ENCODE measurements around the gene CDH13. TPM values are rescaled to one million over a fixed set of nuclear protein-coding genes. Genes with fewer than 3 reads are reported as not detected.

Gene CDH13
- polyA plus RNA-seq, 1 experiment: 113 TPM

DNA sequence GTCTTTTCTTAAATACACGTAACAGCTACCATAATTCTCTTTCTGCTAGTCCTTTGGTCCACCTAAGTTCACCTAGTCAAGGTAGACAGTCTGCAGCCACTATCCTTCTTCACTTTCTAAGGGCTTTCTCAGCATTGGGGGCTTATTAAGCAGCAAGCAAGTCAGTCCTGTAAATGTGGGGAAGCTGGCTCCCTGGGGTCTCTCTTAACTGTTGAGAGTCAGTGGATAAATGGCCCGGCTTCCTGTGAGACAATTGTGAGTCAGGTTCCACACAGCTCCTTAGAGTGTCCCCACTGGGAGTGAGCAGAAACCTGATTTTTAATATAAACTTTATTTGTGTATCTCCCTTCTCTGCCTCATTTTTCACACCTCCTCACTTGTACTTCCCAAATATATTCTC, 132.1 kb downstream of the CDH13 start:
- Histone ChIP-seq H3K36me3 (ENCODE audit: control insufficient read depth, insufficient read depth, low read length) (no peaks in the 10 kb centered on the region), H3K4me3 (ENCODE audit: low read depth, low read length) (no peak overlapping the region), H3K27me3 (ENCODE audit: control insufficient read depth, insufficient read depth, low read length) (no peaks in the 10 kb centered on the region)
- ChIA-PET CTCF (no interaction called here), POLR2A (no interaction called here)
- DNase-seq (ENCODE audit: low read depth): no peak
- TF ChIP-seq, protein P1, sequence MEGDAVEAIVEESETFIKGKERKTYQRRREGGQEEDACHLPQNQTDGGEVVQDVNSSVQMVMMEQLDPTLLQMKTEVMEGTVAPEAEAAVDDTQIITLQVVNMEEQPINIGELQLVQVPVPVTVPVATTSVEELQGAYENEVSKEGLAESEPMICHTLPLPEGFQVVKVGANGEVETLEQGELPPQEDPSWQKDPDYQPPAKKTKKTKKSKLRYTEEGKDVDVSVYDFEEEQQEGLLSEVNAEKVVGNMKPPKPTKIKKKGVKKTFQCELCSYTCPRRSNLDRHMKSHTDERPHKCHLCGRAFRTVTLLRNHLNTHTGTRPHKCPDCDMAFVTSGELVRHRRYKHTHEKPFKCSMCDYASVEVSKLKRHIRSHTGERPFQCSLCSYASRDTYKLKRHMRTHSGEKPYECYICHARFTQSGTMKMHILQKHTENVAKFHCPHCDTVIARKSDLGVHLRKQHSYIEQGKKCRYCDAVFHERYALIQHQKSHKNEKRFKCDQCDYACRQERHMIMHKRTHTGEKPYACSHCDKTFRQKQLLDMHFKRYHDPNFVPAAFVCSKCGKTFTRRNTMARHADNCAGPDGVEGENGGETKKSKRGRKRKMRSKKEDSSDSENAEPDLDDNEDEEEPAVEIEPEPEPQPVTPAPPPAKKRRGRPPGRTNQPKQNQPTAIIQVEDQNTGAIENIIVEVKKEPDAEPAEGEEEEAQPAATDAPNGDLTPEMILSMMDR (IDR thresholded peaks at IDR 0.05; ENCODE audit: insufficient read depth, low read depth, low read length): no peak

DNA sequence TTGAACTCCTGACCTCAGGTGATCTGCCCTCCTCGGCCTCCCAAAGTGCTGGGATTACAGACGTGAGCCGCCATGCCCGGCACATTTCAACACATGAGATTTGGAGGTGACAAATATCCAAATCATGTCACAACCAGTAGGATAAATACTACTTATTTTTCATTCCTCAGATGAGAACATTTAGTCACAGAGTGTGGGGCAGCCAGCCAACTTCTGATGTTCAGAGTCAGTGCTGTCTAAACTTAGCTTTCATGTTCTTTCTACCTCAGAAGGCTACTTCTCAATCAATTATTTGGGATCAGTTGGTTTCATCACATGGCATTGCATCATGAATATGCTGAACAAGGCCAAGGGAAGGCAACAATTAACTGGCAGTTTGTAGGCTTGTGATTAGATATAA, 134.5 kb downstream of the CDH13 start:
- Histone ChIP-seq H3K27me3 (ENCODE audit: control insufficient read depth, insufficient read depth, low read length) (no peaks in the 10 kb centered on the region), H3K36me3 (ENCODE audit: control insufficient read depth, insufficient read depth, low read length) (no peaks in the 10 kb centered on the region), H3K4me3 (ENCODE audit: low read depth, low read length) (no peak overlapping the region)
- DNase-seq (ENCODE audit: low read depth): no peak
- TF ChIP-seq, protein P1 (IDR thresholded peaks at IDR 0.05; ENCODE audit: insufficient read depth, low read depth, low read length): no peak
- ChIA-PET POLR2A (no interaction called here), CTCF (no interaction called here)

DNA sequence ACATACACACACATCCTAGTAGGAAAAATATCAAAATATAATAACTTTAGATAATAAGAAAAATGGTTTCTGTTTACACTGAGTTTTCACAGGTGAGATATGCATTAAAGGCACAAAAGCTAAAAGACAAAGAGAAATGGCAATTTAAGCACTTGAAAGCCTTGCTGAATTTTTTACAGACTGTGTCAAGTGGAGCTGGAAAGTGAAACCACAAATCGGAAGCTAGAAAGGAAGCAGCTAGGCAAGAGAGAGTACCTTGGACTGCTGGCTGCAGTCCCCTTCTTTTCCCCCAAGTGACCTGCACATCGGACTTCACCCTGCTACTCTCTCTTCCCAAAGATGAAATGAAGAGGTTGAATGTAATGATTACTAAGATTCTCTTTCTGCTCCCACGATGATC, 135.1 kb downstream of the CDH13 start:
- TF ChIP-seq, protein P1 (IDR thresholded peaks at IDR 0.05; ENCODE audit: insufficient read depth, low read depth, low read length): no peak
- CTCF ChIA-PET: no interaction called here
- Histone ChIP-seq H3K4me3 (ENCODE audit: low read depth, low read length) (no peak overlapping the region), H3K27me3 (ENCODE audit: control insufficient read depth, insufficient read depth, low read length) (no peaks in the 10 kb centered on the region), H3K36me3 (ENCODE audit: control insufficient read depth, insufficient read depth, low read length) (no peaks in the 10 kb centered on the region)
- no peak for DNase-seq (ENCODE audit: low read depth)
- POLR2A ChIA-PET: no interaction called here

DNA sequence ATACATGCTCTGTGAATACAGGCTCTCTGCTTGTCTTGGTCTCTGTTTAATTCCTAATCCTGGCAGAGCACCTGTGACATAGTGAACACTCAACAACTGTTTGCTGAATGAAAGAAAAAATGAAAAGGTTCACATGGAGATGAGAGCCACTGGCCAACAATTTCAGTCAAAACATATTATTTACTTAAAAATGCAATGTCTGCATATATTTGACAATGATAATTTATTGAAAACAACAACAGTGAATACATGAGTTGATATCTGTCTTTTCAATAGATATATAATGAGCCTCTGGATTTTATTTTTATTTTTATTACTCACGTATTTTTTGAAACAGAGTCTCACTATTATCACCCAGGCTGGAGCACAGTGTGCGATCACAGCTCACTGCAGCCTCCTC, 136.6 kb downstream of the CDH13 start:
- CTCF ChIA-PET: no interaction called here

DNA sequence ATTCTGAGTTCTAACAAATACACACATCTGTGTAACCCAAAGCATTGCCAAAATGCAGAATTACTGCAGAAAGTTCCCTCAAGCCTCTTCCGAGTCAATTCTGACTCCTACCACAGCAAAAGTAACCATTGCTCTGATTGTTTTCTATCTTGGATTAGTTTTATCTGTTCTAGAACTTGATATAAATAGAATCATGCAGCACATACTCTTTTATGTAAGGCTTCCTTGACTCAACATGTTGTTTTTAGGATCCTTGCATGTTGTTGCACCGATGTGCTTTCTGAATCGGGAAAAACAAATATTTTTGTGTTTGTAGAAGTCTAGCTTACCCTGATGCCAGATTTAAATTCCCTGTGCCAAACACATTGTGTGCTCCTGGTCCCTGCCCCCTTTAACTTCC, 140.4 kb downstream of the CDH13 start:
- Histone ChIP-seq H3K36me3 (ENCODE audit: control insufficient read depth, insufficient read depth, low read length) (no peaks in the 10 kb centered on the region), H3K4me3 (ENCODE audit: low read depth, low read length) (no peak overlapping the region), H3K27me3 (ENCODE audit: control insufficient read depth, insufficient read depth, low read length) (no peaks in the 10 kb centered on the region)
- TF ChIP-seq, protein P1 (IDR thresholded peaks at IDR 0.05; ENCODE audit: insufficient read depth, low read depth, low read length): no peak
- ChIA-PET POLR2A (no interaction called here), CTCF (no interaction called here)
- no peak for DNase-seq (ENCODE audit: low read depth)

More for the DNA sequence above, 136.6 kb downstream of the CDH13 start:
- Histone ChIP-seq H3K36me3 (ENCODE audit: control insufficient read depth, insufficient read depth, low read length) (no peaks in the 10 kb centered on the region), H3K4me3 (ENCODE audit: low read depth, low read length) (no peak overlapping the region), H3K27me3 (ENCODE audit: control insufficient read depth, insufficient read depth, low read length) (no peaks in the 10 kb centered on the region)
- TF ChIP-seq, protein P1 (IDR thresholded peaks at IDR 0.05; ENCODE audit: insufficient read depth, low read depth, low read length): no peak
- DNase-seq (ENCODE audit: low read depth): no peak
- POLR2A ChIA-PET: no interaction called here
